Measurements from ENCODE around the gene SV2B.

- no peak for TF ChIP-seq POLR2A (IDR thresholded peaks at IDR 0.05)
- TF ChIP-seq, protein P1, sequence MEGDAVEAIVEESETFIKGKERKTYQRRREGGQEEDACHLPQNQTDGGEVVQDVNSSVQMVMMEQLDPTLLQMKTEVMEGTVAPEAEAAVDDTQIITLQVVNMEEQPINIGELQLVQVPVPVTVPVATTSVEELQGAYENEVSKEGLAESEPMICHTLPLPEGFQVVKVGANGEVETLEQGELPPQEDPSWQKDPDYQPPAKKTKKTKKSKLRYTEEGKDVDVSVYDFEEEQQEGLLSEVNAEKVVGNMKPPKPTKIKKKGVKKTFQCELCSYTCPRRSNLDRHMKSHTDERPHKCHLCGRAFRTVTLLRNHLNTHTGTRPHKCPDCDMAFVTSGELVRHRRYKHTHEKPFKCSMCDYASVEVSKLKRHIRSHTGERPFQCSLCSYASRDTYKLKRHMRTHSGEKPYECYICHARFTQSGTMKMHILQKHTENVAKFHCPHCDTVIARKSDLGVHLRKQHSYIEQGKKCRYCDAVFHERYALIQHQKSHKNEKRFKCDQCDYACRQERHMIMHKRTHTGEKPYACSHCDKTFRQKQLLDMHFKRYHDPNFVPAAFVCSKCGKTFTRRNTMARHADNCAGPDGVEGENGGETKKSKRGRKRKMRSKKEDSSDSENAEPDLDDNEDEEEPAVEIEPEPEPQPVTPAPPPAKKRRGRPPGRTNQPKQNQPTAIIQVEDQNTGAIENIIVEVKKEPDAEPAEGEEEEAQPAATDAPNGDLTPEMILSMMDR (IDR thresholded peaks at IDR 0.05): no peak
Measured at GRCh38 chr15:91108421-91108820, 8.4 kb downstream of the SV2B start.

Measured in lower leg skin (tissue), 3 donors.